GM23338 (cell line): ENCODE measurements around the gene MAPKAPK3. TPM values are rescaled to one million over a fixed set of nuclear protein-coding genes. Genes with fewer than 3 reads are reported as not detected.

Experiments
- ATAC-seq: fragments of 200-7000 bp; cut with Tn5 transposase; 3 replicates; pipeline ENCODE4 v1.9.1; 2020
- DNase-seq: peaks from one replicate; pipeline ENCODE4 v3.0.0-alpha.2; 2015; ENCODE audit warnings: low spot score
- H2AFZ ChIP-seq: fragments of 200-600 bp; sonication (generic); 2 replicates; pipeline ENCODE4 v1.8.0; 2016; ENCODE audit warnings: antibody characterized with exemption, mild to moderate bottlenecking, moderate library complexity
- H3F3A ChIP-seq: fragments of 200-600 bp; sonication (generic); replicated peaks from 2 replicates; pipeline ENCODE4 v1.8.0; 2017; ENCODE audit warnings: antibody characterized with exemption, mixed run types, low read depth
- H3K27ac ChIP-seq: fragments of 200-600 bp; sonication (generic); 2 replicates; pipeline ENCODE4 v1.6.1; 2016; ENCODE audit warnings: low read depth
- H3K27me3 ChIP-seq: fragments of 200-600 bp; sonication (generic); 2 replicates; pipeline ENCODE4 v1.8.0; 2016; ENCODE audit warnings: mild to moderate bottlenecking, mixed run types, moderate library complexity; ENCODE audit not compliant: insufficient read depth
- H3K36me3 ChIP-seq: fragments of 200-600 bp; sonication (generic); 2 replicates; pipeline ENCODE4 v1.8.0; 2016; ENCODE audit warnings: mild to moderate bottlenecking; ENCODE audit not compliant: insufficient read depth
- H3K4me1 ChIP-seq: fragments of 200-600 bp; sonication (generic); 2 replicates; pipeline ENCODE4 v1.8.0; 2016; ENCODE audit warnings: mild to moderate bottlenecking, moderate library complexity; ENCODE audit not compliant: insufficient read depth
- H3K4me2 ChIP-seq: fragments of 200-600 bp; sonication (generic); 2 replicates; pipeline ENCODE4 v1.7.1; 2017; ENCODE audit warnings: mixed run types
- H3K4me3 ChIP-seq: fragments of 200-600 bp; sonication (generic); 2 replicates; pipeline ENCODE4 v1.6.1; 2016; ENCODE audit warnings: mixed run types
- H3K79me2 ChIP-seq: fragments of 200-600 bp; sonication (generic); replicated peaks from 2 replicates; pipeline ENCODE4 v1.8.0; 2017; ENCODE audit warnings: mild to moderate bottlenecking; ENCODE audit not compliant: insufficient read depth
- H3K9me2 ChIP-seq: fragments of 200-600 bp; sonication (generic); 2 replicates; pipeline ENCODE4 v1.8.0; 2017; ENCODE audit not compliant: insufficient read depth
- H4K20me1 ChIP-seq: fragments of 200-600 bp; sonication (generic); replicated peaks from 2 replicates; pipeline ENCODE4 v1.8.0; 2017; ENCODE audit warnings: mild to moderate bottlenecking; ENCODE audit not compliant: insufficient read depth
- H3K27ac Mint-ChIP-seq: 2 replicates; pipeline ENCODE4 v1.8.0; 2020; ENCODE audit warnings: inconsistent platforms, mild to moderate bottlenecking, moderate library complexity, mixed read lengths
- H3K27me3 Mint-ChIP-seq: 3 replicates; pipeline ENCODE4 v1.8.0; 2022; ENCODE audit warnings: low read depth, mild to moderate bottlenecking, moderate library complexity, mixed read lengths, inconsistent platforms; ENCODE audit not compliant: insufficient read depth, poor library complexity
- H3K36me3 Mint-ChIP-seq: 3 replicates; pipeline ENCODE4 v1.8.0; 2021; ENCODE audit warnings: low read depth, mild to moderate bottlenecking, inconsistent platforms, moderate library complexity, mixed read lengths
- H3K4me1 Mint-ChIP-seq: 3 replicates; pipeline ENCODE4 v1.8.0; 2020; ENCODE audit warnings: mild to moderate bottlenecking, inconsistent platforms, mixed read lengths
- H3K4me3 Mint-ChIP-seq: 3 replicates; pipeline ENCODE4 v1.8.0; 2021; ENCODE audit warnings: moderate library complexity, mild to moderate bottlenecking, inconsistent platforms, mixed read lengths
- H3K9me3 Mint-ChIP-seq: 3 replicates; pipeline ENCODE4 v1.8.0; 2020; ENCODE audit warnings: moderate library complexity, mild to moderate bottlenecking, inconsistent platforms, mixed read lengths
- CREB1 ChIP-seq: fragments of 250-450 bp; sonication (Bioruptor Pico); IDR thresholded peaks from 2 replicates; pipeline ENCODE4 v1.5.0; 2020; ENCODE audit warnings: low read depth, mild to moderate bottlenecking, moderate library complexity
- EZH2 ChIP-seq: fragments of 200-600 bp; sonication (generic); IDR thresholded peaks from one replicate; pipeline ENCODE4 v1.8.0; 2017; ENCODE audit warnings: antibody characterized with exemption, mild to moderate bottlenecking, low read depth; ENCODE audit not compliant: unreplicated experiment
- EZH2phosphoT487 ChIP-seq: fragments of 200-600 bp; sonication (generic); IDR thresholded peaks from one replicate; pipeline ENCODE4 v1.8.1; 2018; ENCODE audit warnings: antibody characterized with exemption; ENCODE audit not compliant: unreplicated experiment
- JUNB ChIP-seq: IDR thresholded peaks from one replicate; pipeline ENCODE4 v1.6.1; 2016; ENCODE audit warnings: antibody characterized with exemption; ENCODE audit not compliant: unreplicated experiment
- NANOG ChIP-seq: IDR thresholded peaks from 2 replicates; pipeline ENCODE4 v1.6.1; 2016; ENCODE audit warnings: antibody characterized with exemption, borderline replicate concordance
- POLR2AphosphoS5 ChIP-seq: IDR thresholded peaks from 2 replicates; pipeline ENCODE4 v1.6.1; 2016; ENCODE audit warnings: antibody characterized with exemption, low read depth
- STAT1 ChIP-seq: IDR thresholded peaks from one replicate; pipeline ENCODE4 v1.6.1; 2016; ENCODE audit warnings: antibody characterized with exemption; ENCODE audit not compliant: unreplicated experiment
- ZNF114 ChIP-seq: fragments of 250-450 bp; sonication (Bioruptor Pico); IDR thresholded peaks from 2 replicates; pipeline ENCODE4 v1.5.0; 2020; ENCODE audit warnings: mild to moderate bottlenecking, moderate library complexity
- ZNF331 ChIP-seq: fragments of 250-450 bp; sonication (Bioruptor Pico); IDR thresholded peaks from 2 replicates; pipeline ENCODE4 v1.5.0; 2020; ENCODE audit warnings: low read depth, mild to moderate bottlenecking, moderate library complexity
- ZNF462 ChIP-seq: fragments of 250-450 bp; sonication (Bioruptor Pico); IDR thresholded peaks from 2 replicates; pipeline ENCODE4 v1.5.0; 2020; ENCODE audit warnings: mild to moderate bottlenecking, moderate library complexity
- polyA plus RNA-seq: library from polyadenylated mRNA; unstranded; fragments of >200 nt; fragmentation: Nextera tagmentation; extraction: Ambion mirVana; gene quantifications from 2 replicates; pipeline ENCODE4 v1.2.1, GENCODE V29; 2016
- total RNA-seq: library from RNA; depleted of rRNA; stranded (reverse); fragments of >200 nt; shearing (Covaris generic); gene quantifications from 2 replicates; pipeline ENCODE4 v1.2.3, GENCODE V29; 2014
- TF ChIP-seq, protein P1 (sequence below), 2 experiments: fragments of 200-600 bp in 1 of 2; sonication (generic) in 1 of 2; conservative IDR thresholded peaks; 2 replicates each; pipeline versions ENCODE4 v1.5.1 to v1.6.1; 2016 to 2017; ENCODE audit warnings: antibody characterized with exemption in 2 of 2, low read depth in 2 of 2, mild to moderate bottlenecking in 2 of 2, moderate library complexity in 1 of 2
- TF ChIP-seq, protein P2 (sequence below): IDR thresholded peaks from 2 replicates; pipeline ENCODE4 v1.6.1; 2016; ENCODE audit warnings: antibody characterized with exemption
- TF ChIP-seq, protein P3 (sequence below): IDR thresholded peaks from one replicate; pipeline ENCODE4 v1.6.1; 2018; ENCODE audit warnings: antibody characterized with exemption; ENCODE audit not compliant: unreplicated experiment

The MAPKAPK3 gene
- total and polyA plus RNA-seq, 2 experiments from 2014 or later = 16.5 to 51.1 TPM

DNA sequence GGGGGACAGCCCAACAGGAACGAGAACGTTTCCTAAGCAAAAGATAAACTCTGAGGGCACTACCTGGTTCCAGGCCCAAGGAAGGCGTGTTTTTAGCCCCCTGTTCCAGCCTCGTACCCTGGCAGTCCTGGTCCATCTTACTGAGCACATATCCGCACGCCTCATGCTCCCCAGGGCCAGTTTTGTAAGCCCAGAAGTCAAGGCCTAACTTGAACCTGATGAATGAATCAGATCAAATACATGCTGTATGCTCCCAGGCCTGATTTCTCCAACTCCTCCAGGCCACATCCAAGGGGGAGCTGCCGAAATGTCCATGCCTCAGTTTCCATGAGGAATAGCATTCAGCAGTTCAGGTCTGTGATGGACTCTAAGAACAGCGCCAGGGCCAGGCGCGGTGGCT, 43.4 kb downstream of the MAPKAPK3 start:
- Histone ChIP-seq H3K9me2 (no peaks in the 10 kb centered on the region; the same call in 1 of the 2 replicates), H3K27ac (no peak overlapping the region), H3K27me3 (no peaks in the 10 kb centered on the region), H3K36me3 (no peaks in the 10 kb centered on the region), H3K4me3 (no peak overlapping the region), H3K79me2 (no peaks in the 10 kb centered on the region), H3K4me1 (no peaks in the 10 kb centered on the region), H3F3A (no peaks in the 10 kb centered on the region), H2AFZ (no peak overlapping the region), H4K20me1 (no peaks in the 10 kb centered on the region), H3K4me2 (no peak overlapping the region)
- no peaks in the 10 kb centered on the region for H3K4me1 Mint-ChIP-seq
- peaks cover 4% of the 10 kb centered on the region for H3K27me3 Mint-ChIP-seq
- no peaks in the 10 kb centered on the region for H3K36me3 Mint-ChIP-seq
- H3K4me3 Mint-ChIP-seq = no peak overlapping the region
- H3K9me3 Mint-ChIP-seq = no peaks in the 10 kb centered on the region
- TF ChIP-seq, protein P1, sequence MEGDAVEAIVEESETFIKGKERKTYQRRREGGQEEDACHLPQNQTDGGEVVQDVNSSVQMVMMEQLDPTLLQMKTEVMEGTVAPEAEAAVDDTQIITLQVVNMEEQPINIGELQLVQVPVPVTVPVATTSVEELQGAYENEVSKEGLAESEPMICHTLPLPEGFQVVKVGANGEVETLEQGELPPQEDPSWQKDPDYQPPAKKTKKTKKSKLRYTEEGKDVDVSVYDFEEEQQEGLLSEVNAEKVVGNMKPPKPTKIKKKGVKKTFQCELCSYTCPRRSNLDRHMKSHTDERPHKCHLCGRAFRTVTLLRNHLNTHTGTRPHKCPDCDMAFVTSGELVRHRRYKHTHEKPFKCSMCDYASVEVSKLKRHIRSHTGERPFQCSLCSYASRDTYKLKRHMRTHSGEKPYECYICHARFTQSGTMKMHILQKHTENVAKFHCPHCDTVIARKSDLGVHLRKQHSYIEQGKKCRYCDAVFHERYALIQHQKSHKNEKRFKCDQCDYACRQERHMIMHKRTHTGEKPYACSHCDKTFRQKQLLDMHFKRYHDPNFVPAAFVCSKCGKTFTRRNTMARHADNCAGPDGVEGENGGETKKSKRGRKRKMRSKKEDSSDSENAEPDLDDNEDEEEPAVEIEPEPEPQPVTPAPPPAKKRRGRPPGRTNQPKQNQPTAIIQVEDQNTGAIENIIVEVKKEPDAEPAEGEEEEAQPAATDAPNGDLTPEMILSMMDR (conservative IDR thresholded peaks at IDR 0.05; ENCODE audit: low read depth in 2 of 2) = no peak
- TF ChIP-seq JUNB (no peak), CREB1 (CRISPR knock-in tag) (no peak), ZNF331 (no peak), STAT1 (no peak), EZH2phosphoT487 (no peak), POLR2AphosphoS5 (no peak), NANOG (no peak), EZH2 (no peak), ZNF462 (CRISPR knock-in tag) (no peak), ZNF114 (CRISPR knock-in tag) (no peak)
- TF ChIP-seq, protein P2, sequence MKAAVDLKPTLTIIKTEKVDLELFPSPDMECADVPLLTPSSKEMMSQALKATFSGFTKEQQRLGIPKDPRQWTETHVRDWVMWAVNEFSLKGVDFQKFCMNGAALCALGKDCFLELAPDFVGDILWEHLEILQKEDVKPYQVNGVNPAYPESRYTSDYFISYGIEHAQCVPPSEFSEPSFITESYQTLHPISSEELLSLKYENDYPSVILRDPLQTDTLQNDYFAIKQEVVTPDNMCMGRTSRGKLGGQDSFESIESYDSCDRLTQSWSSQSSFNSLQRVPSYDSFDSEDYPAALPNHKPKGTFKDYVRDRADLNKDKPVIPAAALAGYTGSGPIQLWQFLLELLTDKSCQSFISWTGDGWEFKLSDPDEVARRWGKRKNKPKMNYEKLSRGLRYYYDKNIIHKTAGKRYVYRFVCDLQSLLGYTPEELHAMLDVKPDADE = no peak
- TF ChIP-seq, protein P3, sequence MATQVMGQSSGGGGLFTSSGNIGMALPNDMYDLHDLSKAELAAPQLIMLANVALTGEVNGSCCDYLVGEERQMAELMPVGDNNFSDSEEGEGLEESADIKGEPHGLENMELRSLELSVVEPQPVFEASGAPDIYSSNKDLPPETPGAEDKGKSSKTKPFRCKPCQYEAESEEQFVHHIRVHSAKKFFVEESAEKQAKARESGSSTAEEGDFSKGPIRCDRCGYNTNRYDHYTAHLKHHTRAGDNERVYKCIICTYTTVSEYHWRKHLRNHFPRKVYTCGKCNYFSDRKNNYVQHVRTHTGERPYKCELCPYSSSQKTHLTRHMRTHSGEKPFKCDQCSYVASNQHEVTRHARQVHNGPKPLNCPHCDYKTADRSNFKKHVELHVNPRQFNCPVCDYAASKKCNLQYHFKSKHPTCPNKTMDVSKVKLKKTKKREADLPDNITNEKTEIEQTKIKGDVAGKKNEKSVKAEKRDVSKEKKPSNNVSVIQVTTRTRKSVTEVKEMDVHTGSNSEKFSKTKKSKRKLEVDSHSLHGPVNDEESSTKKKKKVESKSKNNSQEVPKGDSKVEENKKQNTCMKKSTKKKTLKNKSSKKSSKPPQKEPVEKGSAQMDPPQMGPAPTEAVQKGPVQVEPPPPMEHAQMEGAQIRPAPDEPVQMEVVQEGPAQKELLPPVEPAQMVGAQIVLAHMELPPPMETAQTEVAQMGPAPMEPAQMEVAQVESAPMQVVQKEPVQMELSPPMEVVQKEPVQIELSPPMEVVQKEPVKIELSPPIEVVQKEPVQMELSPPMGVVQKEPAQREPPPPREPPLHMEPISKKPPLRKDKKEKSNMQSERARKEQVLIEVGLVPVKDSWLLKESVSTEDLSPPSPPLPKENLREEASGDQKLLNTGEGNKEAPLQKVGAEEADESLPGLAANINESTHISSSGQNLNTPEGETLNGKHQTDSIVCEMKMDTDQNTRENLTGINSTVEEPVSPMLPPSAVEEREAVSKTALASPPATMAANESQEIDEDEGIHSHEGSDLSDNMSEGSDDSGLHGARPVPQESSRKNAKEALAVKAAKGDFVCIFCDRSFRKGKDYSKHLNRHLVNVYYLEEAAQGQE = no peak
- no peak overlapping the region for H3K27ac Mint-ChIP-seq
- DNase-seq (no peak), ATAC-seq (no peak)
